GM18907 (cell line): Measurements from ENCODE around the gene RASAL1.
"Not testable (repeated sequence)": the region's sequence is repeated elsewhere in the genome, so short reads cannot be mapped to it uniquely, and the experiment has no call there.

Experiments used
- ATAC-seq: cut with Tn5 transposase; IDR thresholded peaks from one replicate; pipeline ENCODE4 v1.9.1; 2021; ENCODE audit warnings: mild to moderate bottlenecking, moderate library complexity; ENCODE audit not compliant: unreplicated experiment

Gene RASAL1

GRCh38 chr12:113142173-113142885 lies 6.8 kb upstream of the RASAL1 start:
- ATAC-seq = no peak

DNA sequence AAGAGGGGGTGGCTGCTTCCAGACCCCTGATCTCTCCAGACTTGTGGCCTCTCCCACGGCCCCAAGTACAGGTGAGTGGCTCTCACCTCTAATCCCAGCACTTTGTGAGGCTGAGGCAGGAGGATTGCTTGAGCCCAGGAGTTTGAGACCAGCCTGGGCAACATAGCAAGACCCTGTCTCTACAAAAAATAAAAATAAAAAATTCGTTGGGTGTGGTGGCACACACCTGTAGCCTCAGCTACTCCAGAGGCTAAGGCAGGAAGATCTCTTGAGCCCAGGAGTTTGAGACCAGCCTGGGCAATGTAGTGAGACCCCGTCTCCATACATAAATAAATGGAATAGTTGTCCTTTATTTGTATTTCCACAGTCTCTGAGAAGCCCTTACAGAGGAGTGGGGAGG lies 6.2 kb upstream of the RASAL1 start:
- not testable (repeated sequence) for ATAC-seq

GRCh38 chr12:113140706-113141105 lies 5.1 kb upstream of the RASAL1 start:
- ATAC-seq = no peak

DNA sequence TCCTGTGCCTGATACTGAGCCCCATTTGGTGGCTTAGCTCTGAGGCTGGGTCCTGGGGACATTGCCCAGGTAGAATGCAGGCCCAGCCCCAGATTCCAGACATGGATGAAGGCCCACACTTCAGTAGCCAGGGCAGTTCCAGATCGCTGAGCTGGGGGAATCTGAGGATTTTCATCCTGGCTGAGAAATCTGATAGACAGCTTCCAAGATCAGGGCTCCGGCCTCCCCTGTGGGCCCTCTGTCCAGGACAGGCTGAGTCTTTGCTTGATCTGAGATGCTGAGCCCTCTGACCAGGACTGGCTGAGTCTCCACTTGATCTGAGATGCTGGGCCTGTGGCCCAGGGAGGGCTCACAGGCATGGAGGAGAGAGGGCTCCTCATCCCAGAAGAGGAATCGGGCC lies 3.3 kb upstream of the RASAL1 start:
- no peak for ATAC-seq

GRCh38 chr12:113137861-113138783 lies 2.6 kb upstream of the RASAL1 start:
- ATAC-seq = no peak

- ATAC-seq = no peak
These were observed 1.5 kb upstream of the RASAL1 start for GRCh38 chr12:113136990-113137511.

GRCh38 chr12:113136128-113136989 lies 798 bp upstream of the RASAL1 start:
- no peak for ATAC-seq

DNA sequence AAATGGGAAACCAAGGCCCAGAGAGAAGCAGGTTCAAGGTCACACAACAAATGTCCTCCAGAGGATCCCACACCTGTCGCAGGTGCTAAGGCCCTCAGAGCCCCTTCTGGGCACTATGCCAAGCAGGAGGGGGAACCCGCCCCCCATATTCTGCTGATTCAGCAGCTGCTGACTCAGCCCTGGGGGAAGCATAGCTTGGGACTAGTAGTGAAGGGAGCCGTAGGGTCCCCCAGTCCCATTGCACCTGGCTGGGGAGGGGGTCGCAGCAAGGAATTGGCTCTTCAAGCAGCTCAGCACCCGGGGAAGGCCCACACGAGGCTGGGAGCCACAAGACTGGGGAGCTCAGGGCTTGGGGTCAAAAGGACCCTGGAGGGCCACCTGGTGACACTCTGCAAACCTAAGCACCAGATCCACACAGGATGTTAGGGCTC lies 1.0 kb downstream of the RASAL1 start:
- ATAC-seq = no peak

DNA sequence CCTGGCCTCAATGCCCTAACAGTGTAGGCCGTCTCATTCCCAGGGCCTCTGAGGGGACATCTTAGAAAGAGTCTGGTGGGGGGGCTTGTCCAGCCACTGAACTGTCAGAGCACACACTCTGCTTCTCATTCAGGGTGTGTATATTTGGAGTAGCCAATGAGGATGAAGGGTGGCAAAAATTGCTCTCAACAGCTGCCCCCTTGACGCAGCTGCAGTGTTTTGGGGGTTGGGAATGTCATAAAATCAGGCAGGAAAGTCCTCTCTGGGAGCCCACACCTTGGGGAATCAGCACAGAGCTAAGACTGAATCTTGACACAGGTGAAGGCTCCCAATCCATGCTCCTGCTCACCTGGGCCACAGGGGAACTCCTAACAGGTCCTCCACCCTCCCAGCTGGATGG lies 1.5 kb downstream of the RASAL1 start:
- no peak for ATAC-seq

DNA sequence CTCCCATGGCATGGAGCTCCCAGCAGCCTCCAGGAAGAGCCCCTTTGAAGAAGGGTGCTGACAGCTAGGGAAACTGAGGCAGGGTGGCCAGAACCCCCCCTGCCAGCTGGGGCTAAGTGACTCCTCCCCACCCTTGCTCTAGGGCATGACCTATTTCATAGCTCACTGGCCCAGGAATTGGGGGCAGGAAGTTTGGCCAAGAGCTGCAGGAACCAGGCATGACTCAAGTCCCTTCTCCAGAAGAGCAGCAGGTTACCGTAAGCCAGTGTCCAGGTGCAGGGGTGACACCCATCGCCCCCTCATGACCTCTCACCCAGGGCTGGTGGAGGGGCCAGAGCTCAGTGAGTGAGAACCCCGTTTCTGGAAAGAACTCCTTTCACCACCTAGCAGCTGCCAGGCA lies 1.9 kb downstream of the RASAL1 start:
- ATAC-seq = no peak

DNA sequence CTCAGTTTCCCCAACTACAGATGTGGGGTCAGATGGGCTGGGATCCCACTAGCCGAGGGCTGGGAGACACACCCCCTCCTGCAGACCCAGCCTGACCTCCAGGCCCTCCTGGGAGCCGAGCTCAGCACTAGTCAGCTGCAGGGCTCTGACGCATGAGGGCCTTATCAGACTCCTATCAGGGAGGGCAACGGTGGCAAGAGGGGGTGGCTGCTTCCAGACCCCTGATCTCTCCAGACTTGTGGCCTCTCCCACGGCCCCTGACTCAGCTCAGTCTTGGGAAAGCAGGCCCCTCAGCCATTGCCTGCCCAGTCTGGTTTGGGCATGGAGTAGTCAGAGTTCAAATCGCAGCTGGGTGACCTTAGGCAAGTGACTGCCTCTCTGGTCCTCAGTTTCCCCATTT lies 2.5 kb downstream of the RASAL1 start:
- ATAC-seq = no peak

DNA sequence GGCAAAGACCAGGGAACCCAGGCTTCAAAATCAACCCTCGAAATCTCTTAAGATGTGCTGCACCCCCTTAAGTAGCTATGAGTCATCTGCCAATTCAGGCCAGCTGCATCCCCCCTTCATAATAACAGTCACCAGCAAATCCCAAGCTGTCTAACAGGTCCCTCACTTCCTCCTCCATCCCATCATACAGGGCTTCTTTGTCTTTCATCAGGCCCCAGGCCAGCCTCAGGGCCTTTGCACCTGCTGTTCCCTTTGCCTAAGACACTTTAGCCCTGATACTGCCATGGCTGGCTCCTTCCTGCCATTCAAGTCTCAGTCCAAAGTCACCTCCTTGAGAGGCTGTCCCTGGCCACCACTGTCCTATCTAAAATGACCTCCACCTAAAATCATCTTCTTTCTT lies 4.0 kb downstream of the RASAL1 start:
- no peak for ATAC-seq

- no peak for ATAC-seq
These were observed 5.0 kb downstream of the RASAL1 start for GRCh38 chr12:113130457-113131135.

DNA sequence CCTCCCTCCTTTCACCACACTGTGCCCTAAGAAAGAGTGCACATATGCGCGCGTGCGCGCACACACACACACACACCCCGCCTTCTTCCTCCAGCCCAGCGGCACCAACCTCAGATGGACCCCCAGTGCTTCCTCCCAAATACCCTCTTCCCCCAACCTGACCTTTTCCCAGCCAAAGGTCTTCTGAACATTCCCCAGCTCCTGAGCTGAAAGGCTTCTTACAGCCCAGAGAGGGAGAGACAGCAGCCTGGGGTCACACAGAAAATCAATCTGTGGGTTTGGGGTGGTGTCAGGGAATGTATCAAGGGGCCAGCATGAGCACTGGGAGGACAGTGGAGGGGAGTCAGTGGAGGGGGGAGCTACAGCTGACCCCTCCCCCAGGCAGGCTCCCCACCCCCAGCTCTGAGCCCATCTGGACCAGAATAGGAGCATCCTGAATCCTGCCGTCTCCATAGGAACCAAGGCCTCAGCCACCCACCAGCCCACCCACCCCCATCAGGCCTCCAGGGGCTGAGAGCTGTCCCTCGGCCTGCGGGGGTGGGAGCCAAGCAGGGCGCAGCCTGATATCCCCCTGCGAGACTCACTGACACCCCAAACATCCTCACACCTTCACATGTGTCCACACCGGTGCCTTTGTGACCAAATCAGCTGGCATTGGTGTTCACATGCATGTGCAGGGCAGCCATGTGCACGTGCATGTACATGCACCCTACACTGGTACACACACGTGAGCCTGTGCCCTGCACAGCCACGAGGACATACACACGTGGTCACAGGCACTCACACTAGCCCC lies 5.7 kb downstream of the RASAL1 start:
- no peak for ATAC-seq

- ATAC-seq = no peak
These were observed 6.5 kb downstream of the RASAL1 start for GRCh38 chr12:113128802-113129663.

- no peak for ATAC-seq
These were observed 7.8 kb downstream of the RASAL1 start for GRCh38 chr12:113127791-113128199.

GRCh38 chr12:113120670-113121370 lies 14.7 kb downstream of the RASAL1 start:
- no peak for ATAC-seq
